Kidney (tissue), 14 donors: Measurements from ENCODE around the gene KLHL25. TPM values are rescaled to one million over a fixed set of nuclear protein-coding genes. Genes with fewer than 3 reads are reported as not detected.

ENCODE experiments used
- DNase-seq, 5 donors: peaks; one replicate each; pipeline ENCODE4 v3.0.0-alpha.2; 2013 to 2020
- FAIRE-seq: peaks from 2 replicates; lab custom pipeline; 2012; peaks lifted over from hg19 to GRCh38; lab: Jason Lieb, UNC
- H3K27ac ChIP-seq, 2 donors: one replicate each; pipeline ENCODE4 v1.7.0; 2013; ENCODE audit warnings: low read depth in 2 of 2, low read length in 2 of 2, inconsistent platforms in 1 of 2
- H3K27me3 ChIP-seq: one replicate; pipeline ENCODE4 v1.7.1; 2013; ENCODE audit warnings: low read length, inconsistent platforms; ENCODE audit not compliant: control insufficient read depth, insufficient read depth
- H3K36me3 ChIP-seq, 3 donors: one replicate each; pipeline versions ENCODE4 v1.7.0 to v1.7.1; 2013; ENCODE audit warnings: low read length in 3 of 3, control low read depth in 1 of 3, inconsistent platforms in 1 of 3; ENCODE audit not compliant: insufficient read depth in 3 of 3, control insufficient read depth in 2 of 3
- H3K4me1 ChIP-seq, 3 donors: one replicate each; pipeline versions ENCODE4 v1.7.0 to v1.7.1; 2013; ENCODE audit warnings: low read length in 3 of 3, inconsistent platforms in 1 of 3, low read depth in 1 of 3; ENCODE audit not compliant: control insufficient read depth in 2 of 3, insufficient read depth in 2 of 3
- H3K4me3 ChIP-seq, 3 donors: one replicate each; pipeline versions ENCODE4 v1.7.0 to v1.8.1; 2013; ENCODE audit warnings: low read length in 3 of 3, control low read depth in 1 of 3, inconsistent platforms in 1 of 3
- H3K9ac ChIP-seq, 3 donors: one replicate each; pipeline versions ENCODE4 v1.7.0 to v1.7.1; 2013; ENCODE audit warnings: low read length in 3 of 3, control low read depth in 1 of 3, inconsistent platforms in 1 of 3
- H3K9me3 ChIP-seq, 3 donors: one replicate each; pipeline versions ENCODE4 v1.7.0 to v1.7.1; 2013; ENCODE audit warnings: low read length in 3 of 3, control low read depth in 1 of 3, inconsistent platforms in 1 of 3; ENCODE audit not compliant: control insufficient read depth in 2 of 3, insufficient read depth in 1 of 3
- CTCF ChIP-seq: IDR thresholded peaks from 3 replicates; pipeline ENCODE4 v1.5.1; 2012; ENCODE audit warnings: mild to moderate bottlenecking, moderate library complexity, borderline replicate concordance; ENCODE audit not compliant: insufficient read depth; ENCODE audit errors: extremely low read depth
- intact Hi-C: fragments of 100-400 bp; cut with DNase I; formaldehyde crosslinking; loops from one replicate; pipeline ENCODE4 v1.11.1; 2022
- polyA plus RNA-seq: library from polyadenylated mRNA; stranded (reverse); fragments of 350-450 nt; fragmentation: Illumina TruSeq; extraction: RNeasy Lipid Tissue Mini Kit (QIAGEN cat#74804); gene quantifications from one replicate; pipeline ENCODE4 v1.2.3, GENCODE V29; 2014; ENCODE audit warnings: low read depth, low replicate concordance; ENCODE audit not compliant: insufficient read depth
- total RNA-seq: library from RNA; stranded (reverse); fragmentation: NEBNext Ultra II Directional; extraction: Animal tissue kit (Norgen Biotek cat#: 25700); gene quantifications from one replicate; pipeline ENCODE4 v1.2.1, GENCODE V29; 2021
- donor health status: control.
- donor health status: control.
- donor health status: control.
- donor health status: control.
- donor health status: control.
- donor health status: DM: yes; HTN: yes; CAD: no.
- donor health status: Normal renal cell carcinoma (clear cell type).

KLHL25 gene
- total and polyA plus RNA-seq, 2 donors from 2014 or later: 5.3 to 8.4 TPM

GRCh38 chr15:85750319-85751290 lies 44.1 kb downstream of the KLHL25 start:
- Histone ChIP-seq H3K9me3 (no peaks in the 10 kb centered on the region), H3K4me3 (peak overlapping the region in 1 of 3 donors; percentile 6)

GRCh38 chr15:85749261-85750151 lies 45.2 kb downstream of the KLHL25 start:
- peaks cover 0 to 11% (median 10%) of the 10 kb centered on the region in 3 donors for H3K4me1 ChIP-seq
- no peak overlapping the region for H3K4me3 ChIP-seq
- no peak for TF ChIP-seq CTCF
- peaks cover 9 to 33% (median 19%) of the 10 kb centered on the region in 3 donors for H3K36me3 ChIP-seq
- H3K27me3 ChIP-seq: no peaks in the 10 kb centered on the region
- peak overlapping the region in 1 of 2 donors; percentile 70 for H3K27ac ChIP-seq
- no peaks in the 10 kb centered on the region for H3K9me3 ChIP-seq
- intact Hi-C loops: no loop called here
- FAIRE-seq (no peak), DNase-seq (peak in 3 of 5 donors; percentile 37 to 80 (median 73))
- no peak overlapping the region for H3K9ac ChIP-seq

More at GRCh38 chr15:85750319-85751290, 44.1 kb downstream of the KLHL25 start:
- peaks cover 3 to 22% (median 9%) of the 10 kb centered on the region in 3 donors for H3K36me3 ChIP-seq
- peaks cover 0 to 11% (median 10%) of the 10 kb centered on the region in 3 donors for H3K4me1 ChIP-seq
- H3K27me3 ChIP-seq: no peaks in the 10 kb centered on the region
- peak overlapping the region in 1 of 2 donors; percentile 51 for H3K27ac ChIP-seq
- peak; percentile 64 to 94 (median 69) for DNase-seq
- intact Hi-C loops: no loop called here
- H3K9ac ChIP-seq: no peak overlapping the region
- no peak for FAIRE-seq
- no peak for TF ChIP-seq CTCF

- peak overlapping the region in 1 of 2 donors; percentile 2 for H3K27ac ChIP-seq
Measured at GRCh38 chr15:85748729-85749128, 46.0 kb downstream of the KLHL25 start.

More at GRCh38 chr15:85748729-85749128, 46.0 kb downstream of the KLHL25 start:
- peaks cover 13 to 37% (median 24%) of the 10 kb centered on the region in 3 donors for H3K36me3 ChIP-seq
- DNase-seq (peak in 1 of 5 donors; percentile 68), FAIRE-seq (no peak)
- no peak overlapping the region for H3K9ac ChIP-seq
- H3K27me3 ChIP-seq: no peaks in the 10 kb centered on the region
- H3K4me1 ChIP-seq: peaks cover 0 to 11% (median 10%) of the 10 kb centered on the region in 3 donors
- H3K4me3 ChIP-seq: no peak overlapping the region
- intact Hi-C loops: no loop called here
- H3K9me3 ChIP-seq: no peaks in the 10 kb centered on the region
- no peak for TF ChIP-seq CTCF
